Upper lobe of right lung (tissue), 1 donor: ENCODE results near the gene DOCK6. TPM values are rescaled to one million over a fixed set of nuclear protein-coding genes. Genes with fewer than 3 reads are reported as not detected.
A peak's percentile ranks its signal among the peaks of the same experiment; 100 is the strongest.

Source experiments
- ATAC-seq: fragments of 200-7000 bp; cut with Tn5 transposase; one replicate; pipeline ENCODE4 v1.9.1; 2020; ENCODE audit warnings: mild to moderate bottlenecking, moderate library complexity
- DNase-seq: peaks from one replicate; pipeline ENCODE4 v3.0.0-alpha.2; 2020
- H3K27ac ChIP-seq: fragments of 200-600 bp; one replicate; pipeline ENCODE4 v1.8.0; 2022
- H3K27me3 ChIP-seq: fragments of 200-600 bp; one replicate; pipeline ENCODE4 v1.8.0; 2022; ENCODE audit warnings: mild to moderate bottlenecking
- H3K36me3 ChIP-seq: fragments of 200-600 bp; one replicate; pipeline ENCODE4 v1.8.0; 2022
- H3K4me1 ChIP-seq: fragments of 200-600 bp; one replicate; pipeline ENCODE4 v1.8.0; 2022
- H3K4me3 ChIP-seq: fragments of 200-600 bp; one replicate; pipeline ENCODE4 v1.8.0; 2022; ENCODE audit warnings: mild to moderate bottlenecking
- H3K9me3 ChIP-seq: fragments of 200-600 bp; one replicate; pipeline ENCODE4 v1.8.0; 2022
- intact Hi-C: fragments of 100-400 bp; cut with DNase I; formaldehyde crosslinking; loops from one replicate; pipeline ENCODE4 v1.11.0; 2022
- total RNA-seq: library from RNA; stranded (reverse); fragmentation: NEBNext Ultra II Directional; extraction: Animal tissue kit (Norgen Biotek cat#: 25700); gene quantifications from one replicate; pipeline ENCODE4 v1.2.1, GENCODE V29; 2021
- TF ChIP-seq, protein P1 (sequence below): fragments of 200-600 bp; IDR thresholded peaks from one replicate; pipeline ENCODE4 v1.8.0; 2022; ENCODE audit warnings: antibody characterized with exemption
- donor health status: DM: no; HTN: yes; CAD: no; lungs with severe emphysema.

The DOCK6 gene
- total RNA-seq, 1 donor from 2014 or later, result 138 TPM

DNA sequence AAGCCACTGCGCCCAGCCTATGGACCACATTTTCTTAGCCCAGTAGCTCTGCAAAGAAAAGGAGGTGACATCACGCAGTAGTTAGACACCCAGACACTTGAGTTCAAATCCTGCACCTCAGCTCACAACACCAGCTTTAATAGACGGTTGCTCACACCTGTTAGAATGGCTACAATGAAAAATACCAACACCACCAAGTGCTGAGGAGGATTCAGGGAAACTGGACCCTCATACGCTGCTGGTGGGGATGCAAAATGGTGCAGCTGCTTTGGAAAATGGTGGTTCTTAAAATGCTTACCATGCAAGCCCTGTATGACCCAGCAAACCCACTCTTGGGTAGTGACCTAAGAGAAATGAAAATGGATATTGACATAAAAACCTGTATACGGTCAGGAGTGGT is 11.7 kb upstream of the DOCK6 start:
- H3K27ac ChIP-seq, result no peak overlapping the region
- no peak for ATAC-seq

DNA sequence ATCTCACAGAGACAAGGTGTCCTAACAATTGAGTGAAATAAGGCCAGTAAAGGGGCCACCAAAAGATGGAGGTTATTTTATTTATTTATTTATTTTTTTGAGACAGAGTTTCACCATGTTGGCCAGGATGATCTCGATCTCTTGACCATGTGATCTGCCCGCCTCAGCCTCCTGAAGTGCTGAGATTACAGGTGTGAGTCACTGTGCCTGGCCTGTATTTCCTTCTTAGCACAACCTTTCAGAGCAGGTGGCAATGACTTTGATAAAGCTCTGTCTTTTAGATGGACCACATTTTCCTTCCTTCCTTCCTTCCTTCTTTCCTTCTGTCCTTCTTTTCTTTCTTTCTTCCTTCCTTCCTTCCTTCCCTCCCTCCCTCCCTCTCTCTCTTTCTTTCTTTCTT is 11.0 kb upstream of the DOCK6 start:
- Histone ChIP-seq H3K9me3 (no peaks in the 10 kb centered on the region), H3K4me3 (no peak overlapping the region), H3K4me1 (peaks cover 7% of the 10 kb centered on the region), H3K27ac (no peak overlapping the region), H3K27me3 (no peaks in the 10 kb centered on the region), H3K36me3 (no peaks in the 10 kb centered on the region)
- no peak for ATAC-seq
- no peak for DNase-seq
- TF ChIP-seq, protein P1, sequence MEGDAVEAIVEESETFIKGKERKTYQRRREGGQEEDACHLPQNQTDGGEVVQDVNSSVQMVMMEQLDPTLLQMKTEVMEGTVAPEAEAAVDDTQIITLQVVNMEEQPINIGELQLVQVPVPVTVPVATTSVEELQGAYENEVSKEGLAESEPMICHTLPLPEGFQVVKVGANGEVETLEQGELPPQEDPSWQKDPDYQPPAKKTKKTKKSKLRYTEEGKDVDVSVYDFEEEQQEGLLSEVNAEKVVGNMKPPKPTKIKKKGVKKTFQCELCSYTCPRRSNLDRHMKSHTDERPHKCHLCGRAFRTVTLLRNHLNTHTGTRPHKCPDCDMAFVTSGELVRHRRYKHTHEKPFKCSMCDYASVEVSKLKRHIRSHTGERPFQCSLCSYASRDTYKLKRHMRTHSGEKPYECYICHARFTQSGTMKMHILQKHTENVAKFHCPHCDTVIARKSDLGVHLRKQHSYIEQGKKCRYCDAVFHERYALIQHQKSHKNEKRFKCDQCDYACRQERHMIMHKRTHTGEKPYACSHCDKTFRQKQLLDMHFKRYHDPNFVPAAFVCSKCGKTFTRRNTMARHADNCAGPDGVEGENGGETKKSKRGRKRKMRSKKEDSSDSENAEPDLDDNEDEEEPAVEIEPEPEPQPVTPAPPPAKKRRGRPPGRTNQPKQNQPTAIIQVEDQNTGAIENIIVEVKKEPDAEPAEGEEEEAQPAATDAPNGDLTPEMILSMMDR, result no peak
- intact Hi-C loops, result no loop called here

More for the DNA sequence above, 11.7 kb upstream of the DOCK6 start:
- intact Hi-C loops, result no loop called here
- H3K4me3 ChIP-seq, result no peak overlapping the region
- TF ChIP-seq, protein P1, result no peak
- no peaks in the 10 kb centered on the region for H3K4me1 ChIP-seq
- no peaks in the 10 kb centered on the region for H3K27me3 ChIP-seq
- no peaks in the 10 kb centered on the region for H3K9me3 ChIP-seq
- no peak for DNase-seq
- no peaks in the 10 kb centered on the region for H3K36me3 ChIP-seq

DNA sequence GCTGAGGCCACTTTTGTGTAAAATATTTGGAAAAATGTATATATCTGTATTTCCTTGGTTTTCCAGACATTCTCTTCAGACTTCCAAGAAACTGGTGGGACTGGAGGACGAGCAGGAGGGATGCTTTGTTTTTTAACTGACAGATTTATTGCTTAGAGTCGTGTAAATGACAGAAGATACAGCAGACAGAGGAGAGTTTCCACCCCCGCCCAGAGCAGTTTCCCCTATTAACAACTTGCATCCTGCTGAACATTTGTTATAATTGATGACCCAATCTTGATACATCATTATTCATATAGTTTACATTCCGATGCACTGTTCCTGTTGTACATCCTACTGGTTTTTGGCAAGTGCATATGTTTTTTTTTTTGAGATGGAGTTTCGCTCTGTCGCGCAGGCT is 7.1 kb upstream of the DOCK6 start:
- H3K27ac ChIP-seq, result peak overlapping the region; percentile 70
- no peak for ATAC-seq

DNA sequence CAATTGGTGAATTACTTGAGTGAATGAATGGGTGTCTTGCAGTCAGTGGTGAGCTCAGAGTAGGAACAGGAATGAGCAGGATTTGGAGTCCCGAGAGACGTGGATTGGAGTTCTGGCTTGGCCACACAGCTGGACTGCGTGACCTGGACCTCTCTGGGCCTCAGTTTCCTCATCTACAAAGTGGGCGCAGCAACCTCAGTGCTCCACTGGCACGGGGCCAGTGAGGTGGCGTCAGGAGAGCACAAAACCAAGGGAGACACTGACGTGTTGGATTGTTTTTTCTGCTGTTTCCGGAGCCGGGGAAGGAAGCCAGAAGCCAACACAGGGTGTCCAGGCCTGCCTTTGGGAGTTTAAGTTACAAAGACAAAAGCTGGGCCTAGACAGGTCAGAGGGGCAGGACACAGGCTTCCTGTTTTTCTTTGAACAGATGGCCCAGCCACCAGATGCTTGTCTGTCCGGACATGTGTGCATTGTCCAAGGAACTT is 6.5 kb upstream of the DOCK6 start:
- Histone ChIP-seq H3K4me3 (no peak overlapping the region), H3K27ac (peak overlapping the region; percentile 70), H3K4me1 (peaks cover 15% of the 10 kb centered on the region), H3K9me3 (no peaks in the 10 kb centered on the region), H3K27me3 (no peaks in the 10 kb centered on the region), H3K36me3 (no peaks in the 10 kb centered on the region)
- DNase-seq (no peak), ATAC-seq (peak; percentile 46)
- TF ChIP-seq, protein P1, result no peak
- intact Hi-C loops, result no loop called here

More for the DNA sequence above, 7.1 kb upstream of the DOCK6 start:
- no peaks in the 10 kb centered on the region for H3K36me3 ChIP-seq
- H3K27me3 ChIP-seq, result no peaks in the 10 kb centered on the region
- DNase-seq, result no peak
- TF ChIP-seq, protein P1, result no peak
- H3K4me3 ChIP-seq, result no peak overlapping the region
- no peaks in the 10 kb centered on the region for H3K9me3 ChIP-seq
- H3K4me1 ChIP-seq, result peaks cover 9% of the 10 kb centered on the region
- intact Hi-C loops, result no loop called here

DNA sequence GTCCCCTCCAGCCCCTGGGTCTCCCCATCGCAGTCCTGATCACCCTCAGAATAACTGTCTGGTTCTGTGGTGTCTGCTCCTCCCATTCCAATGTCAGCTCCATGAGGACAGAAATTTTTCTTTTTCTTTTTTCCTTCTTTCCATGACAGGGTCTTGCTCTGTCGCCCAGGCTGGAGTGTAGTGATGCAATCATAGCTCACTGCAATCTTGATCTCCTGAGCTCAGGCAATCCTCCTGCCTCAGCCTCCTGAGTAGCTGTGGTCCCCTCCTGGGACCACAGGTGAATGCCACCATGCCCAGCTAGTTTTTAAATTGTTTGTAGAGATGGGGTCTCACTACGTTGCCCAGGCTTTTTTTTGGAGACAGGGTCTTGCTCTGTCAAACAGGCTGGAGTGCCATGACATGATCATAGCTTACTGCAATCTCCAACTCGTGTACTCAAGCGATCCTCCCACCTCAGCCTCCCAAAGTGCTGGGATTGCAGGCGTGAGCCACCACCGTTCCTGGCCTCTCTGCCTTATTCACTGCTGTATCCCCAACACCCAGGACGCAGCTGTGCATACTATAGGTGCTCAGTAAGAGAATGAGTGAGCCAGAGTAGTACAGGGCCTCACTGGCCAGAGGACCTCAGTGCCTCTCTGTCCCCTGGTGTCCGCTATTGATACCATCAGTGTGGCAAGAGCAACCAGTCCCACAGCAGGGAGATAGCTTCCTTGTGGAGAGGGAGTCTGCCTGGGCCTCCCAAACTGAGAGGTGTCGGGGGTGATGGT is 5.2 kb upstream of the DOCK6 start:
- no peaks in the 10 kb centered on the region for H3K27me3 ChIP-seq
- intact Hi-C loops, result no loop called here
- peak overlapping the region; percentile 70 for H3K27ac ChIP-seq
- H3K4me1 ChIP-seq, result peaks cover 26% of the 10 kb centered on the region
- H3K4me3 ChIP-seq, result no peak overlapping the region
- H3K9me3 ChIP-seq, result no peaks in the 10 kb centered on the region
- no peaks in the 10 kb centered on the region for H3K36me3 ChIP-seq
- DNase-seq (no peak), ATAC-seq (no peak)
- TF ChIP-seq, protein P1, result no peak
